GM23338 (cell line): Measurements from ENCODE around the gene TNFRSF6B. TPM values are rescaled to one million over a fixed set of nuclear protein-coding genes. Genes with fewer than 3 reads are reported as not detected.

Source experiments
- ATAC-seq: fragments of 200-7000 bp; cut with Tn5 transposase; 3 replicates; pipeline ENCODE4 v1.9.1; 2020
- DNase-seq: peaks from one replicate; pipeline ENCODE4 v3.0.0-alpha.2; 2015; ENCODE audit warnings: low spot score
- H2AFZ ChIP-seq: fragments of 200-600 bp; sonication (generic); 2 replicates; pipeline ENCODE4 v1.8.0; 2016; ENCODE audit warnings: antibody characterized with exemption, mild to moderate bottlenecking, moderate library complexity
- H3F3A ChIP-seq: fragments of 200-600 bp; sonication (generic); replicated peaks from 2 replicates; pipeline ENCODE4 v1.8.0; 2017; ENCODE audit warnings: antibody characterized with exemption, mixed run types, low read depth
- H3K27ac ChIP-seq: fragments of 200-600 bp; sonication (generic); 2 replicates; pipeline ENCODE4 v1.6.1; 2016; ENCODE audit warnings: low read depth
- H3K27me3 ChIP-seq: fragments of 200-600 bp; sonication (generic); 2 replicates; pipeline ENCODE4 v1.8.0; 2016; ENCODE audit warnings: mild to moderate bottlenecking, mixed run types, moderate library complexity; ENCODE audit not compliant: insufficient read depth
- H3K36me3 ChIP-seq: fragments of 200-600 bp; sonication (generic); 2 replicates; pipeline ENCODE4 v1.8.0; 2016; ENCODE audit warnings: mild to moderate bottlenecking; ENCODE audit not compliant: insufficient read depth
- H3K4me1 ChIP-seq: fragments of 200-600 bp; sonication (generic); 2 replicates; pipeline ENCODE4 v1.8.0; 2016; ENCODE audit warnings: mild to moderate bottlenecking, moderate library complexity; ENCODE audit not compliant: insufficient read depth
- H3K4me2 ChIP-seq: fragments of 200-600 bp; sonication (generic); 2 replicates; pipeline ENCODE4 v1.7.1; 2017; ENCODE audit warnings: mixed run types
- H3K4me3 ChIP-seq: fragments of 200-600 bp; sonication (generic); 2 replicates; pipeline ENCODE4 v1.6.1; 2016; ENCODE audit warnings: mixed run types
- H3K79me2 ChIP-seq: fragments of 200-600 bp; sonication (generic); replicated peaks from 2 replicates; pipeline ENCODE4 v1.8.0; 2017; ENCODE audit warnings: mild to moderate bottlenecking; ENCODE audit not compliant: insufficient read depth
- H3K9me2 ChIP-seq: fragments of 200-600 bp; sonication (generic); 2 replicates; pipeline ENCODE4 v1.8.0; 2017; ENCODE audit not compliant: insufficient read depth
- H4K20me1 ChIP-seq: fragments of 200-600 bp; sonication (generic); replicated peaks from 2 replicates; pipeline ENCODE4 v1.8.0; 2017; ENCODE audit warnings: mild to moderate bottlenecking; ENCODE audit not compliant: insufficient read depth
- H3K27ac Mint-ChIP-seq: 2 replicates; pipeline ENCODE4 v1.8.0; 2020; ENCODE audit warnings: inconsistent platforms, mild to moderate bottlenecking, moderate library complexity, mixed read lengths
- H3K27me3 Mint-ChIP-seq: 3 replicates; pipeline ENCODE4 v1.8.0; 2022; ENCODE audit warnings: low read depth, mild to moderate bottlenecking, moderate library complexity, mixed read lengths, inconsistent platforms; ENCODE audit not compliant: insufficient read depth, poor library complexity
- H3K36me3 Mint-ChIP-seq: 3 replicates; pipeline ENCODE4 v1.8.0; 2021; ENCODE audit warnings: low read depth, mild to moderate bottlenecking, inconsistent platforms, moderate library complexity, mixed read lengths
- H3K4me1 Mint-ChIP-seq: 3 replicates; pipeline ENCODE4 v1.8.0; 2020; ENCODE audit warnings: mild to moderate bottlenecking, inconsistent platforms, mixed read lengths
- H3K4me3 Mint-ChIP-seq: 3 replicates; pipeline ENCODE4 v1.8.0; 2021; ENCODE audit warnings: moderate library complexity, mild to moderate bottlenecking, inconsistent platforms, mixed read lengths
- H3K9me3 Mint-ChIP-seq: 3 replicates; pipeline ENCODE4 v1.8.0; 2020; ENCODE audit warnings: moderate library complexity, mild to moderate bottlenecking, inconsistent platforms, mixed read lengths
- CREB1 ChIP-seq: fragments of 250-450 bp; sonication (Bioruptor Pico); IDR thresholded peaks from 2 replicates; pipeline ENCODE4 v1.5.0; 2020; ENCODE audit warnings: low read depth, mild to moderate bottlenecking, moderate library complexity
- REST ChIP-seq: IDR thresholded peaks from one replicate; pipeline ENCODE4 v1.6.1; 2018; ENCODE audit warnings: antibody characterized with exemption; ENCODE audit not compliant: unreplicated experiment
- ZNF114 ChIP-seq: fragments of 250-450 bp; sonication (Bioruptor Pico); IDR thresholded peaks from 2 replicates; pipeline ENCODE4 v1.5.0; 2020; ENCODE audit warnings: mild to moderate bottlenecking, moderate library complexity
- ZNF462 ChIP-seq: fragments of 250-450 bp; sonication (Bioruptor Pico); IDR thresholded peaks from 2 replicates; pipeline ENCODE4 v1.5.0; 2020; ENCODE audit warnings: mild to moderate bottlenecking, moderate library complexity
- polyA plus RNA-seq: library from polyadenylated mRNA; unstranded; fragments of >200 nt; fragmentation: Nextera tagmentation; extraction: Ambion mirVana; gene quantifications from 2 replicates; pipeline ENCODE4 v1.2.1, GENCODE V29; 2016
- total RNA-seq: library from RNA; depleted of rRNA; stranded (reverse); fragments of >200 nt; shearing (Covaris generic); gene quantifications from 2 replicates; pipeline ENCODE4 v1.2.3, GENCODE V29; 2014

Gene TNFRSF6B
- total and polyA plus RNA-seq, 2 experiments from 2014 or later, result 0.28 TPM; not detected in 1

GRCh38 chr20:63695424-63696305 is 787 bp upstream of the TNFRSF6B start:
- H3K4me3 ChIP-seq, result peak overlapping the region; percentile 65
- Mint-ChIP-seq H3K36me3 (peaks cover 27% of the 10 kb centered on the region), H3K4me3 (peak overlapping the region; percentile 61; the same call in 2 of the 3 replicates), H3K9me3 (peaks cover 14% of the 10 kb centered on the region; the same call in 2 of the 3 replicates), H3K27me3 (peaks cover 32% of the 10 kb centered on the region), H3K4me1 (peaks cover 3% of the 10 kb centered on the region; the same call in 2 of the 3 replicates), H3K27ac (no peak overlapping the region)
- no peak for DNase-seq
- H3K4me2 ChIP-seq, result peak overlapping the region; percentile 88
- H2AFZ ChIP-seq, result no peak overlapping the region
- TF ChIP-seq ZNF114, result no peak
- TF ChIP-seq ZNF462 (CRISPR knock-in tag), result no peak
- H3F3A ChIP-seq, result peaks cover 4% of the 10 kb centered on the region; the same call in 1 of the 2 replicates
- no peaks in the 10 kb centered on the region for H3K79me2 ChIP-seq
- H3K27me3 ChIP-seq, result no peaks in the 10 kb centered on the region
- no peaks in the 10 kb centered on the region for H3K36me3 ChIP-seq
- H4K20me1 ChIP-seq, result no peaks in the 10 kb centered on the region
- no peaks in the 10 kb centered on the region for H3K9me2 ChIP-seq
- no peak overlapping the region for H3K27ac ChIP-seq
- H3K4me1 ChIP-seq, result no peaks in the 10 kb centered on the region
- ATAC-seq, result no peak

- peak overlapping the region; percentile 61; the same call in 2 of the 3 replicates for H3K4me3 Mint-ChIP-seq
- H3F3A ChIP-seq, result peaks cover 4% of the 10 kb centered on the region; the same call in 1 of the 2 replicates
- H3K4me3 ChIP-seq, result peak overlapping the region; percentile 65
- no peaks in the 10 kb centered on the region for H3K36me3 ChIP-seq
- peaks cover 26% of the 10 kb centered on the region for H3K36me3 Mint-ChIP-seq
- H3K27ac ChIP-seq, result no peak overlapping the region
- DNase-seq (peak; percentile 82), ATAC-seq (peak; percentile 82)
- no peaks in the 10 kb centered on the region for H3K79me2 ChIP-seq
- H3K4me2 ChIP-seq, result peak overlapping the region; percentile 88
- H3K9me2 ChIP-seq, result no peaks in the 10 kb centered on the region
- peaks cover 32% of the 10 kb centered on the region for H3K27me3 Mint-ChIP-seq
- TF ChIP-seq REST (peak; percentile 47), CREB1 (CRISPR knock-in tag) (no peak)
- no peak overlapping the region for H2AFZ ChIP-seq
- peaks cover 14% of the 10 kb centered on the region; the same call in 2 of the 3 replicates for H3K9me3 Mint-ChIP-seq
- H3K4me1 Mint-ChIP-seq, result peaks cover 3% of the 10 kb centered on the region; the same call in 2 of the 3 replicates
- no peaks in the 10 kb centered on the region for H4K20me1 ChIP-seq
- H3K4me1 ChIP-seq, result no peaks in the 10 kb centered on the region
- H3K27me3 ChIP-seq, result no peaks in the 10 kb centered on the region
- H3K27ac Mint-ChIP-seq, result no peak overlapping the region
These were observed 185 bp upstream of the TNFRSF6B start for GRCh38 chr20:63696306-63696627.
